GM12878 (cell line): Measurements from ENCODE around the gene CA11. TPM values are rescaled to one million over a fixed set of nuclear protein-coding genes. Genes with fewer than 3 reads are reported as not detected.

Experiments
- BCL3 ChIP-seq: IDR thresholded peaks from 2 replicates; pipeline ENCODE4 v1.6.1; 2011; ENCODE audit warnings: borderline replicate concordance, low read depth, mild to moderate bottlenecking, moderate library complexity, low read length; ENCODE audit not compliant: insufficient read depth, poor library complexity, severe bottlenecking
- E2F8 ChIP-seq: fragments of 450-650 bp; IDR thresholded peaks from 2 replicates; pipeline ENCODE4 v1.6.1; 2018; ENCODE audit warnings: mild to moderate bottlenecking, low read depth, moderate library complexity; ENCODE audit not compliant: partially characterized antibody
- GATAD2B ChIP-seq: fragments of 450-650 bp; conservative IDR thresholded peaks from 2 replicates; pipeline ENCODE4 v1.6.1; 2017; ENCODE audit warnings: low read depth, mild to moderate bottlenecking, moderate library complexity
- HDAC2 ChIP-seq: fragments of 200-600 bp; sonication (generic); IDR thresholded peaks from 2 replicates; pipeline ENCODE4 v1.6.1; 2017
- IKZF2 ChIP-seq, 2 experiments: fragments of 450-650 bp; IDR thresholded peaks; 2 replicates each; pipeline ENCODE4 v1.6.1; 2017; ENCODE audit warnings: mild to moderate bottlenecking in 2 of 2, moderate library complexity in 2 of 2
- IRF5 ChIP-seq: fragments of 450-650 bp; IDR thresholded peaks from 2 replicates; pipeline ENCODE4 v1.6.1; 2017; ENCODE audit warnings: borderline replicate concordance
- KDM1A ChIP-seq: fragments of 200-600 bp; sonication (generic); IDR thresholded peaks from 2 replicates; pipeline ENCODE4 v1.6.1; 2016; ENCODE audit warnings: borderline replicate concordance
- KLF5 ChIP-seq: fragments of 450-650 bp; IDR thresholded peaks from 2 replicates; pipeline ENCODE4 v1.6.1; 2014; ENCODE audit warnings: mild to moderate bottlenecking; ENCODE audit not compliant: partially characterized antibody
- PAX5 ChIP-seq: IDR thresholded peaks from 2 replicates; pipeline ENCODE4 v1.6.1; 2011; ENCODE audit warnings: low read depth, low read length, borderline replicate concordance
- RBBP5 ChIP-seq: fragments of 200-600 bp; sonication (generic); conservative IDR thresholded peaks from 2 replicates; pipeline ENCODE4 v1.6.1; 2016
- RELA ChIP-seq: fragments of 450-650 bp; IDR thresholded peaks from 2 replicates; pipeline ENCODE4 v1.8.0; 2014; ENCODE audit warnings: borderline replicate concordance; ENCODE audit not compliant: partially characterized antibody
- RFX5 ChIP-seq: IDR thresholded peaks from 2 replicates; pipeline ENCODE4 v1.6.1; 2011; ENCODE audit warnings: low read depth, low read length, improper control_type of control experiment
- SMARCA5 ChIP-seq: fragments of 450-650 bp; IDR thresholded peaks from 2 replicates; pipeline ENCODE4 v1.6.1; 2017; ENCODE audit warnings: mild to moderate bottlenecking
- SMC3 ChIP-seq: IDR thresholded peaks from 2 replicates; pipeline ENCODE4 v1.6.1; 2011; ENCODE audit warnings: low read length, improper control_type of control experiment, borderline replicate concordance
- SP1 ChIP-seq: IDR thresholded peaks from one replicate; pipeline ENCODE4 v1.6.1; 2011; ENCODE audit warnings: low read depth, low read length
- SREBF2 ChIP-seq: IDR thresholded peaks from 2 replicates; pipeline ENCODE4 v1.6.1; 2012; ENCODE audit warnings: mild to moderate bottlenecking, low read length
- STAT3 ChIP-seq: IDR thresholded peaks from 2 replicates; pipeline ENCODE4 v1.6.1; 2011; ENCODE audit warnings: low read depth, low read length, improper control_type of control experiment
- SUPT20H ChIP-seq: IDR thresholded peaks from 2 replicates; pipeline ENCODE4 v1.6.1; 2011; ENCODE audit warnings: low read depth, mild to moderate bottlenecking, low read length, moderate library complexity, borderline replicate concordance; ENCODE audit not compliant: control insufficient read depth
- ZNF274 ChIP-seq: IDR thresholded peaks from one replicate; pipeline ENCODE4 v1.8.0; 2011; ENCODE audit not compliant: insufficient read length, insufficient read depth
- ZNF384 ChIP-seq: IDR thresholded peaks from 2 replicates; pipeline ENCODE4 v1.6.1; 2012; ENCODE audit warnings: low read depth, mild to moderate bottlenecking, low read length, improper control_type of control experiment, borderline replicate concordance
- ZNF687 ChIP-seq: fragments of 450-650 bp; IDR thresholded peaks from 2 replicates; pipeline ENCODE4 v1.6.1; 2017; ENCODE audit warnings: mild to moderate bottlenecking, moderate library complexity
- ZZZ3 ChIP-seq: IDR thresholded peaks from 2 replicates; pipeline ENCODE4 v1.6.1; 2011; ENCODE audit warnings: low read depth; ENCODE audit not compliant: control insufficient read depth, insufficient read length
- polyA plus RNA-seq, 11 experiments: library from polyadenylated mRNA; depleted of rRNA in 4 of 11; unstranded in 6 of 11; stranded (reverse) in 5 of 11; fragments of >200 nt; fragmentation: Nextera tagmentation in 4 of 11; fragmentation: Illumina TruSeq in 1 of 11; extraction: Ambion mirVana in 4 of 11; extraction: Trizol in 1 of 11; gene quantifications; 1 replicate in 1 of 11; 2 replicates in 10 of 11; pipeline versions ENCODE4 v1.2.1 to v1.2.3, GENCODE V29; 2011 to 2016; ENCODE audit warnings: inconsistent platforms in 2 of 11, missing spikeins in 2 of 11, low read depth in 1 of 11
- total RNA-seq, 4 experiments: library from RNA; depleted of rRNA in 3 of 4; stranded (reverse); fragments of >200 nt in 3 of 4; fragmentation: Illumina TruSeq in 1 of 4; extraction: Trizol in 1 of 4; gene quantifications; 2 replicates each; pipeline versions ENCODE4 v1.2.1 to v1.2.3, GENCODE V29; 2013 to 2021

Gene CA11
- total and polyA plus RNA-seq, 10 of the 15 experiments (the other 5 are each of a cell fraction or from before 2014, with no cell fraction given) = 1.7 to 7.5 (median 2.4) TPM

GRCh38 chr19:48627201-48627864 lies 18.7 kb downstream of the CA11 start (continued):
- no peak for TF ChIP-seq SMC3
- no peak for TF ChIP-seq SMARCA5
- no peak for TF ChIP-seq ZZZ3
- no peak for TF ChIP-seq HDAC2
- TF ChIP-seq ZNF384 = no peak
- no peak for TF ChIP-seq RBBP5
- peak; percentile 62 for TF ChIP-seq GATAD2B
- no peak for TF ChIP-seq IRF5
- TF ChIP-seq RFX5 = no peak
- TF ChIP-seq ZNF274 = no peak
- no peak for TF ChIP-seq STAT3
- peak; percentile 79 to 81 for TF ChIP-seq IKZF2 (IDR thresholded peaks at IDR 0.05)
- TF ChIP-seq RELA = no peak
- no peak for TF ChIP-seq SP1
- no peak for TF ChIP-seq BCL3
- no peak for TF ChIP-seq KLF5
- no peak for TF ChIP-seq KDM1A
- no peak for TF ChIP-seq SREBF2
- TF ChIP-seq SUPT20H = no peak
- 0 out of 2 replicates have a peak, but pooled peaks have one; percentile 41 for TF ChIP-seq ZNF687
- no peak for TF ChIP-seq PAX5
- no peak for TF ChIP-seq E2F8
